Activated T-cell treated with anti-CD3 and anti-CD28 coated beads for 4 hours (primary cell): ENCODE data around the gene LAMA3.

Source experiments
- DNase-seq: peaks from one replicate; pipeline ENCODE4 v3.0.0-alpha.2; 2020

LAMA3 gene

GRCh38 chr18:23784832-23785245 lies 95.6 kb downstream of the LAMA3 start:
- DNase-seq, result no peak

- no peak for DNase-seq
These were observed 103.8 kb downstream of the LAMA3 start for GRCh38 chr18:23793051-23793450.

GRCh38 chr18:23793985-23794867 lies 105.0 kb downstream of the LAMA3 start:
- no peak for DNase-seq

DNA sequence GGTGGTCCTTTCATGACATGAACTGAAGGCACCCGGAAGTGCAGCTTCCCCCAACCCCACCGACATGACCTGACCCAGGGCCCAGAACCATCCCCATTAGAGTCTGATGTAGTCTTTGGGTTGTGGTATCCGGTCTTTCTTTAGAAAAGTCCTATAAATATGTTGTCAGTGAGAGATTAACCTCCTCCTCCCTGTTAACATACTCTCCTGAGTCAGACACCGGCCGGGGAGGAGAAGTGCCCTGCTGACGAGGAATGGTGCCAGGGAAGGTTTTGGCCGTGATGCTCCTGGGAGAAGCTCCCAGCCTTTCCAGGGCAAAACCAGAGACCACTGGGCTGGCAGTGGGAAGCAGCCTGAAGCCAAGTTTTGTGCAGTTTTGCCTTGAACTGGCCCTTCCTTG lies 109.0 kb downstream of the LAMA3 start:
- DNase-seq, result no peak

DNA sequence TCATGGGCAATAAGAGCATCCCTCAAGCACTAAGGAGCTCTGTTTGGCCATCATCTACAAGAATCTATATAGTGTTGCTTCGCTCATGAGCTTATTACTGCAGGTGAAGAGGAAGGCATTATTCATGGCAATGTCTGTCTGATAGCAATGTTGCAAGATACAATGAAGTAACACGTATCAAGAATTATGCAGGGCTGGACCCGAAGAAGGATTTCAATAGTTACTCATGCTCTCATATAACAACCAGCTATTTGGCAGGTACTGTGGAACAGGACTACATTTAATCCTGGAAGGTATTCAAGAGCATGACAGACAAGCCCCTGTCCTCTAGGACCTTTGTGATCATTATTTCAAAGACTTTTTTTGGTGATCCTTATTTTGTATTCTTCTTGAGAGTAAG lies 109.6 kb downstream of the LAMA3 start:
- DNase-seq, result no peak

DNA sequence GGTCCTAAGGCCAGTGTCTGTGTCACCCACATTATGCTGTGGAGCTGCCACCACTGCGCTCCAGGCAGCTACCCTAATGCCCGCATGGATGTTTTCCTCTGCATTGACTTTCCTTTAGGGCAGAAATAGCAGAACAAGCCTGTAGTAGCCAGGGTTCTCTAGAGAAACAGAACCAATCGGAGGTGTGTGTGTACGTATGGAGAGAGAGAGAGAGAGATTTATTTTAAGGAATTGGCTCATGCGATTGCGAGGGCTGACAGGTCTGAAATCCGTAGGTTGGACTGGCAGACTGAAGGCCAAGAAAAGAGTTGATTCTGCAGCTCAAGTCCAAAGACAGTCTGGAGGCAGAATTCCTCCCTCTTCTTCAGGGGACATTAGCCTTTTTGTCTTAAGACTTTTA lies 110.3 kb downstream of the LAMA3 start:
- DNase-seq, result no peak

GRCh38 chr18:23800902-23801301 lies 111.6 kb downstream of the LAMA3 start:
- no peak for DNase-seq

- no peak for DNase-seq
These were observed 113.6 kb downstream of the LAMA3 start for GRCh38 chr18:23802817-23803216.

DNA sequence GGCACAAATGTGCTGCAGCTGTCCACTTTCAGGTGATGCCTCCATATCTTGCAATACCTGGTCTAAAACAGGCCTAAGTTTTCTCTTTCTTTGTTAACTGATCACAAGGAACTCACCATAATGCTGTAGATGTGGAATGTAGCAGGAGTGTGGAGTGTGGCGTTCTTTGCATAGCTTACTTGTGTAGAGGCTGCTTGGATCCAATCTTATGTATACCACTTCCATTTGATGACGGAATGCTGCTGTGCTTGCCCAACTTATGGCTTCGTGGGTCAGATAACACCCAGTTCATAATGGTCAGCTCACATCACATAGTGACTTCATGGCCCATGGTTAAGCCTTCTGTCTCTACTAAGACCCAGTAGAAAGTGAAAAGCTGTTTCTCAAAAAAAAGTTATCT lies 114.5 kb downstream of the LAMA3 start:
- no peak for DNase-seq

DNA sequence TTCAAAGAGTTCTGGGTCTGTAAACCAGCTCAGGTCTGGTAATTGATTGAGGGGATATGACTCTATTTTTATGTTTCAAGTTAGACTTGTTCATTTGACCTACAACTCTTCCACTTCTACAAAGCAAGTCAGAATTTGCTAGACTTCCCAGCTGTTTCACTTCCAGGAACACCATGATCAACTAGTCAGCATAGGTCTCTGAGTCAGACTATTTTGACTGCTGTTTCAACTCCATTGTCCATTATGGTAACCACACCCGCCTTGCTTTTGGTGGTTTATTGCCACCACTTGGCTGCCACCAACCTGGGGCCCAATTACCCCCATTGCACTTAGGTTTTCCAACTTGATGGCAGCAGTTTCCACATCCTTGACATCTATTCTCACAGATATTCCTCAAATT lies 116.6 kb downstream of the LAMA3 start:
- no peak for DNase-seq

DNA sequence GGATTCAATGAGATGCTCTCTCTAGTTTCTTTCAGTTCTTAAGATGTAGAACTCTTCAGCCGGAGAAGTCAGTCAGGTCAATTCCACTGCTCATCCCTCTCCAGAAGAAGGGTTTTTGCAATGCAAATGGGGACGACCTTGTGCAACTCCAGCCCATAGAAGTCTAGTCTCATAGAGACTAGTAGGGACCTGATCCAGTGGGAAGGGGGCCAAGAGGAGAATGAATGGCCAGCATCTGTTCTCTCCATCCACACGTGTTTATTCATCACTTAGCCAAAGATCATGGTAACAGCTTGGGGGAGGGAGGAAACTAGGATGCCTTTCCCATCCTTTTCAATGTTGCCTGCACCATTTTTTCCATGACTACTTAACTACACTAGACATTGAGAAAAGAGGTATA lies 120.2 kb downstream of the LAMA3 start:
- DNase-seq, result no peak

DNA sequence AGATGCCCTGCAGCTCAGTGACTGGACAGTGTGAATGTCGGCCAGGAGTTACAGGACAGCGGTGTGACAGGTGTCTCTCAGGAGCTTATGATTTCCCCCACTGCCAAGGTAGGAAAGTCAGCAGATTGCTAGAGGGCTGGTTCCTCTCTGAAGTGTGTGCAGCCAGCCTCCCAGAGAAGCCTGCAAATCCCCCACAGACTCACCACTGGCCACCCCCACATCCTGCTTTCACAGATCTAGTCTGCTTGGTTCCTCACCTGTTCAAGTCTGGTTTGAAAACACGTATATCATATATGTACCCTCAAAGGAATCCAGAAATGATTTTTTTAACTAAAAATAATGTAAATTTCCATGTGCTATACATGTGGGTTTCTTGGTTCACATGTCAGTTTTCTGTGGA lies 121.1 kb downstream of the LAMA3 start:
- peak; percentile 5 for DNase-seq

DNA sequence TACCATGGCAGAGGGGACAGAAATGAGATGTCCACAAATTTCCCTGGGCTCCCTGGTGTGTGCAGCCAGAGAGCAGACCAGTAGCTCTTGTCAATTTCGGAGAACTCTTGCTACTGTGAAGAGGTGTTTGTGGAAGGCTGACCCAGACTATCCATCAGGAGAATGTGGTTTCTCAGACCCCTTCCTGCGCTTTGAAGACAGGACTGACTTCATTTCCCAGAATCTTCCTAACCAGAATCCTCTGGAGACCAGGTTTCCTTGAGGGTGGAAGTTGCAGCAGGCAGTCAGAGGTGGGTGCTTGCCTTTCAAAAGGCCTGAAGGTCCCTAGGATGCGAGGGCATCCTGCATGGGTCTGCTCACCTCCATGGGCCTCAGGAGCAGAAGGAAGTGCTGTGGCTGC lies 121.9 kb downstream of the LAMA3 start:
- DNase-seq, result no peak

- DNase-seq, result no peak
These were observed 123.5 kb downstream of the LAMA3 start for GRCh38 chr18:23812546-23813440.

GRCh38 chr18:23814991-23815614 lies 125.8 kb downstream of the LAMA3 start:
- DNase-seq, result no peak

DNA sequence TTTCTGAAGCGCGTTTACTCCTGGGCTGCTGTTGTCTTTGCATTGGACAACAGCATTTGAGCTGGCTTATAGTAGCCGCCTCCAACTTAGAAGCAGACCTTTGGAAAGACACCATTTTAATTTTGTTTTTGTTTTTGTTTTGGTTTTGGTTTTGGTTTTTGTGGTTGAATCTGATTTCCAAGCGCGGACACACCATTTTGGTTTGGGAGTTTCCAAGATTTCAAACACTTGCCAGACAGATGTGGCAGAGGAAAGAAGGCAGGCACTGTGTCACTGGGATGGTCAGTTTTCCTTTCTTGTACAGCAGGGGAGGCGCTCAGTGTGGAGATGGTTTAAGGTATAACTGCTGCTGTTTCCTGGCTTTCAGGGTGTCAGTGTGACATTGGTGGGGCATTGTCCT lies 126.8 kb downstream of the LAMA3 start:
- DNase-seq, result no peak

DNA sequence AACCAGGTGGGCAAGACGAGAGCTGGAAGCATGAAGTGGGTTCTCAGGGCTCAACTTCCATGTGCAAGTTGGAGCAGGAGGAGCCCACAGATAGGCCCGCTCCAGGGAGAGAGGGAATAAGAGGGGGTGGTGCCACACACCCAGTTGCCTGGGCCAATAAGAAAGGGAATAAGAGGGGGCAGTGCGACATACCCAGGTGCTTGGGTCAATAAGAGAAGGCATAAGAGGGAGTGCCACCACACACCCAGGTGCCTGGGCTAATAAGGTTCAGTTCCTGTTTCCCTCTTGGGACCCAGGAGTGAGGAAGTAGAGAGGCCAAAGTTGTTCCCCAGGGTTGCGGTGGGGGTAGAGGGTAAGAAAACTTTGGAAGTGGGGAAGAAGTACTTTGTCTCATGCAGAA lies 127.5 kb downstream of the LAMA3 start:
- no peak for DNase-seq

- no peak for DNase-seq
These were observed 129.7 kb downstream of the LAMA3 start for GRCh38 chr18:23819001-23819400.

GRCh38 chr18:23822590-23823385 lies 133.5 kb downstream of the LAMA3 start:
- DNase-seq, result no peak

GRCh38 chr18:23824240-23824639 lies 135.0 kb downstream of the LAMA3 start:
- no peak for DNase-seq

- no peak for DNase-seq
These were observed 135.4 kb downstream of the LAMA3 start for GRCh38 chr18:23824669-23825068.

GRCh38 chr18:23825496-23825895 lies 136.2 kb downstream of the LAMA3 start:
- DNase-seq, result no peak

DNA sequence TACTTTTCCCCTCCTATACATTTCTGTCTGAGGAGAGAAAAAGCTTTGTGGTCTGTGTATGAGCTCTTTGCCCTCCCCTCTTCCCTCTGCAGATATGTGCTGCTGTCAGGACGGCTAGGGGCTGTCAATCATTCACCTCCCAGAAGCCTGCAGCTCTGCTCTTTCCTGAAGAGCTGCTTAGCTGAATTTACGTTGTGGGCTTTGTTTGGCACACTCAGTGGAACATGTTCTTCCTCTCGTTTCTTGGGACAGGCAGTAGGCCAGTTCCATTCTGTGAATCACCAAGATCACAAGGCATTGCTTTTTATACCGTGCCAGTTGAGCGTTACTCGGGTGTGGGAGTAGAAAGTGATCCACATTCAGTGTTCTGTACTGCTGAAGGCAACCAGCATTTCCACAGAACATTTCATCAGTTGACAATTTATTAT lies 136.7 kb downstream of the LAMA3 start:
- no peak for DNase-seq
